ENCODE measurements around the gene SLC2A8. TPM values are rescaled to one million over a fixed set of nuclear protein-coding genes. Genes with fewer than 3 reads are reported as not detected.
A peak's percentile ranks its signal among the peaks of the same experiment; 100 is the strongest.

The SLC2A8 gene
- total RNA-seq, 4 donors from 2014 or later = 7.4 to 58.1 (median 42.9) TPM

- TF ChIP-seq CTCF (IDR thresholded peaks at IDR 0.05) (no peak), POLR2A (IDR thresholded peaks at IDR 0.05) (no peak)
- H3K36me3 ChIP-seq = peaks cover 0 to 6% (median 0%) of the 10 kb centered on the region in 3 donors
- peaks cover 0 to 10% (median 0%) of the 10 kb centered on the region in 4 donors for H3K4me1 ChIP-seq
- no peaks in the 10 kb centered on the region for H3K9me3 ChIP-seq
- no peak overlapping the region for H3K27ac ChIP-seq
- H3K4me3 ChIP-seq = no peak overlapping the region
- DNase-seq = peak in 1 of 3 donors; percentile 15
- no peaks in the 10 kb centered on the region for H3K27me3 ChIP-seq
Measured at GRCh38 chr9:127356906-127357305, 40.1 kb upstream of the SLC2A8 start.

GRCh38 chr9:127358023-127358535 is 38.9 kb upstream of the SLC2A8 start:
- peaks cover 0 to 6% (median 0%) of the 10 kb centered on the region in 3 donors for H3K36me3 ChIP-seq

GRCh38 chr9:127358770-127359169 is 38.2 kb upstream of the SLC2A8 start:
- H3K36me3 ChIP-seq = peaks cover 0 to 6% (median 0%) of the 10 kb centered on the region in 3 donors
- peaks cover 0 to 10% (median 0%) of the 10 kb centered on the region in 4 donors for H3K4me1 ChIP-seq
- DNase-seq = no peak
- H3K9me3 ChIP-seq = no peaks in the 10 kb centered on the region
- no peaks in the 10 kb centered on the region for H3K27me3 ChIP-seq
- H3K27ac ChIP-seq = no peak overlapping the region
- H3K4me3 ChIP-seq = no peak overlapping the region
- TF ChIP-seq POLR2A (IDR thresholded peaks at IDR 0.05) (no peak), CTCF (IDR thresholded peaks at IDR 0.05) (no peak)

More at GRCh38 chr9:127358023-127358535, 38.9 kb upstream of the SLC2A8 start:
- Histone ChIP-seq H3K9me3 (no peaks in the 10 kb centered on the region), H3K4me3 (no peak overlapping the region), H3K27ac (no peak overlapping the region), H3K27me3 (no peaks in the 10 kb centered on the region), H3K4me1 (peaks cover 0 to 10% (median 0%) of the 10 kb centered on the region in 4 donors)
- no peak for TF ChIP-seq POLR2A (IDR thresholded peaks at IDR 0.05)
- TF ChIP-seq CTCF (IDR thresholded peaks at IDR 0.05) = no peak
- DNase-seq = peak in 1 of 3 donors; percentile 18

GRCh38 chr9:127360250-127360649 is 36.7 kb upstream of the SLC2A8 start:
- DNase-seq = peak in 1 of 3 donors; percentile 32
- H3K36me3 ChIP-seq = peaks cover 0 to 6% (median 0%) of the 10 kb centered on the region in 3 donors
- TF ChIP-seq POLR2A (IDR thresholded peaks at IDR 0.05) (no peak), CTCF (IDR thresholded peaks at IDR 0.05) (no peak)
- no peaks in the 10 kb centered on the region for H3K27me3 ChIP-seq
- H3K9me3 ChIP-seq = no peaks in the 10 kb centered on the region
- no peak overlapping the region for H3K27ac ChIP-seq
- H3K4me3 ChIP-seq = no peak overlapping the region
- peaks cover 0 to 10% (median 0%) of the 10 kb centered on the region in 4 donors for H3K4me1 ChIP-seq

- Histone ChIP-seq H3K36me3 (peaks cover 0 to 6% (median 0%) of the 10 kb centered on the region in 3 donors), H3K4me3 (no peak overlapping the region), H3K4me1 (peaks cover 0 to 10% (median 0%) of the 10 kb centered on the region in 4 donors), H3K27me3 (no peaks in the 10 kb centered on the region), H3K9me3 (no peaks in the 10 kb centered on the region), H3K27ac (no peak overlapping the region)
- TF ChIP-seq CTCF (IDR thresholded peaks at IDR 0.05) (no peak), POLR2A (IDR thresholded peaks at IDR 0.05) (no peak)
- peak in 1 of 3 donors; percentile 43 for DNase-seq
Measured at GRCh38 chr9:127360829-127361228, 36.1 kb upstream of the SLC2A8 start.

All from Peyer's patch (tissue), 4 donors.